Colon (tissue), 2 donors: Measurements from ENCODE around the gene ARNT2.

ENCODE experiments used
- FAIRE-seq: peaks from 2 replicates; lab custom pipeline; 2012; peaks lifted over from hg19 to GRCh38; lab: Jason Lieb, UNC
- donor health status: control.
- donor health status: control.

ARNT2 gene

DNA sequence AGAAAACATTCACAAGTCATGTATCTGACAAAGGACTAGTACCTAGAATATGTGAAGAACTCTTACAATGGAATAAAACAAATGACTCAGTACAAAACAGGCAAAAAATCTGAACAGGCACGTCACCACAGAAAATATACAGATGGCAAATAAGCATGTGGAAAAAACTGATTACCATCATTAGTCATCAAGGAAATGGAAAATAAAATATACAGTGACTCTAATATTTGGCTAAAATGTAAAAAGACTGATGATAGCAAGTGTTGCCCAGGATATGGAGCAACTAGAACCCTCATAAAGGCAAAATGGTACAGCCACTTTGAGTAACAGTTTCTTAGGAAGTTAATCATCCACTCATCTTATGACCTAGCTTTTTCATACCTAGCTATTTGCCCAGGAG is 195.2 kb downstream of the ARNT2 start:
- FAIRE-seq = no peak

DNA sequence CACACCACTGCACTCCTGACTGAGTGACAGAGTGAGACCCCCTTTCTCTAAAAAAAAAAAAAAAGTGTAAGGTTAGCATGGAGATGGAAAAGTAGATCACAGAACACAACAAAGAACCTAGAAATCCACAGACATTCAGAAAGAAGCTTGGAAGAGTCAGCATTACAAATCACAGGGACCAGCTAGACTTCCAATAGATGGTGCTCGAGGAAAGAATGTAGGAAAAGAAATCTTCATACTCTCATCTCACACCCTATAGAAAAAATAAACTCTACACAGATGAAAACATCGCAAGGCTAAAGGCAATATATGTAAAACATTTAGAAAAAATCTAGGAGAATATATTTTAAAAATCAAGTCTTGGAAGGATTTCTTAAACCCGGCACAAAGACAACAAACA is 196.4 kb downstream of the ARNT2 start:
- FAIRE-seq = no peak

DNA sequence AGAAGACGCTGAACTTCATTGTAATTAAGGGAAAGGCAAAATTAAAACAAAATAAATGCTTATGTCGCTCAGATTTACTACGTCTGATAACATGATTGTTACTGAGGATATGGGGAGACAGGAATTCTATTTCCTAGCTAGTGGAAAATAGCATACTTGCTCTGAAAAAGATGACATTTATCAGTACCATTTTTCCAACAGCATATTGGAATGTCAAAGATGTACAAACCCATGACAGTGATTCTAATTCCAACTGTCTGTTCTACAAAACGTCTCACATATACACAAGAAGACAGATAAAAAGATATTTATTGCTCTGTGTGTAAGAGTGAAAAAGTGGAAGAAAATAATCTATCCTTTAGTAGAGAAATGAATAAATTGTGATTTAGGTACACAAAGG is 197.1 kb downstream of the ARNT2 start:
- no peak for FAIRE-seq

DNA sequence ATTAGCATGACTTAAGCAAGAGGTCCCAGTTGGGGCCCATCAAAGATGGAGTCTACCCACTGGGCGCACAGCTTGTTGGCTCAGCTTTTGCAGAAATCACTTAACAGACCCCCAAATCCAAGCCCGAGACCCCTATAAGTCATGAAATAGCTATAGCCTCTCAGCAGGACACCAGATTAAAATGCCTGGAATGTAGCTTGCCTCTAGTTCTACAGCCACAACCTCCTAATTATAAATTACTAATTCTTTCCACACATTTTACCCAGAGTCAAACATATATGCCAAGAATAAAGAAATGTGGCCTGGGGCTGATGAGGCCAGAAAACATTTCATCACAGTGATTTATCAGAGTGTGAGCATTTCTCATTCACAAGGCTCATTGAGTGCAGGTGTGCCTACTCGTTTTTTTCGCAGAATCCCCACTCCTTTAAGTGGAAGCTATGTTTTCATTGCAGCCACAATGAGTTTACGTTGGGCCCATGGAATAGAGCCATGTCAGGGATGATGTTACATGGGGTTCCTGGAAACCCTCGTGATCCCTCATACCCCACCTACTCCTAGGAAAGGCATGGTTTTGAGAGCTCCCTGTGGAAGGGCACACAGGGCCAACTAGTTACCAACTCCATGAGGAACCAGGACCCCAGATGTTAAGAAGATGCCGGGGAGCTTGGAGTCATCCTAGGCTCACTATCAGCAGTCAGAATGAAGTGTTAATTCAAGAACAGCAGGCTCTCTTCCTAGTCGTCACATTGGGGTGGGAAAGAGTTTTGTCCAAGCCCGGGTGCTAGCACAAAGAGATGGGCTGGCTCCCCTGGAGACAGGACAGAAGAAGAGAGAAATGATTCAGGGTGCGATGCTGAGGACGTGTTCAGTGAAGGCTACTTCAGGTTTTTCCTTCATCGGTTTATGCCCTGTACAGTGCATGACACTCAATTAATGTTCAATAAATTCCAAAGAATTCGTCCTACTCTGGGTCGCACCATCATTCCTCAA is 200.7 kb downstream of the ARNT2 start:
- FAIRE-seq = no peak

DNA sequence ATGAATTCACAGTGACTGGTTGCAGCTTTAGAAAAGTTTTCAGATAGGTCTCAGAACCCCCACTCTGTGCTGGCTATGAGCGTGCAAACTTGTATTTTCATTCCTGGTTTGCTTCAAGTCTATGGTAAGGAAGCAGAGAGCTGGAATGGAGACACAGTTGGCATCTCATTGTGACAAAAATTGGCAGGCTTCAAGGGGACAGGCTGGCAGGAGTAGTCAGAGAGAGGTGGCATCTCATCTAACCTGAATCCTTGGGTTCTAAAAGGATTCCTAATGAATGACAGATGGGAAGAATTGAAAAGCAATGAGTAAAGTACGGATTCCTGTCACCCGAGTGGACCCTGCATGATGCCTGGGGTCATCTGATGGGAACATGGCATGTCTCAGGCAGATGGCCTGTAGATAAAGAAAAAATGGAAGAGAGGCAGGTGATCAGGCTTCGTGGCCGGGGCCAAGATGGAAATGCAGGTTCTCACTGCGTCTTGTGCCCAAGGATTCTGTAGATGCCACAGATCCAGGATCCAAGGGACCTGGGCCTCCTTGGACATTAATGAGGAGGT is 201.5 kb downstream of the ARNT2 start:
- FAIRE-seq = no peak

DNA sequence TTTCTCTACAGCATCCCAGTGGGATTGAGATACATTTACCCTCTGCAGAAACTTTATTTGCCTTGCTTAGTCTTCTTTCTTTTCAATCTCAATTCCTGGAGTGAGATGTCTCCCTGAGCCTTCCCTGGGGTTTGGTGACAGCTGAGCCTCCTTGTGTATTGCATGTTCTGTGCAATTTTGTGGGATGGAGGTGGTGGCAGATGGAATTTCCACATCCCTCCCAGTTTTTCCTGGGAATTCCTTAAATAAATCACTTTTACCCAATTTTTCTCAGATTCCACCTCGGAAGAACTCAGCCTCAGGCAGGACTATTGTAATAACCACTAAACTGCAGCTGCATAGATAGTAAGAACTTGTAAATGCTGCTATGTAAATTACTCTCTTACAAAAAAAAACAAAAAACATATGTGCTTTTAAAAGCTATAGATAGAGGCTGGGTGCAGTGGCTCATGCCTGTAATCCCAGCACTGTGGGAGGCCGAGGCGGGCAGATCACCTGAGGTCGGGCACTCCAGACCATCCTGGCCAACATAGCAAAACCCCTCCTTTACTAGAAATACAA is 202.4 kb downstream of the ARNT2 start:
- no peak for FAIRE-seq

DNA sequence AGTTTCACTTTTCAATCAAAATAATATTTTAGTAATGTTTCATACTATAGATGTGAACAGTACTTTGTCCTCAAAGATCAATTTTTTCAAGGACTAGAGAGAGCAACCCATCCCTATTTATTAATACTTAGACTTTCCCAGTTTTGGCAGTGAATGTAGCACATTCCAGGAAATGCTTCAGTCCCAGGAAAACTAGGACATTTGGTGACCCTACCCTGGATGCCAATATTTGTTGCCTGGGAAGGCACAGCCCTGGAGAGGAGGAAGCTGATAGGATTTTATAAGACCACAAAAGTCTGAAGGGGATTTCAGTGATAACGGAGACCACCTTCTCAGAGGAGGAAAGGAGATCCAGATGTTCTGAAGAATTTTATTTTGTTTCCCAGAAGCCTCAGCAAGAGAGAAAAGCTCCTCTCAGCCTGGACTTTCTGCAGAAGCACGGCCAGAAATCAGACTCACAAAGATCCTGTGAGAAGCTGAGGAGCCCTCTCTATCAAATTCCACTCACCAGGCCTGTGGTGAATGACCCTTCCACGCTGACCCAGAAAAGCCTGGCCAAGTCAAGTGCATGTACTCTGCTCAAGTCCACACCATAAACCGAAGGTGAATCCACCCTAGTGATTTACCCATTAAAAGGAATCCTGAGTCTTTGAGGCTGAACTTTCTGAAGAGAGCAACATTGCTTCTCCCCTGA is 203.3 kb downstream of the ARNT2 start:
- FAIRE-seq = no peak

DNA sequence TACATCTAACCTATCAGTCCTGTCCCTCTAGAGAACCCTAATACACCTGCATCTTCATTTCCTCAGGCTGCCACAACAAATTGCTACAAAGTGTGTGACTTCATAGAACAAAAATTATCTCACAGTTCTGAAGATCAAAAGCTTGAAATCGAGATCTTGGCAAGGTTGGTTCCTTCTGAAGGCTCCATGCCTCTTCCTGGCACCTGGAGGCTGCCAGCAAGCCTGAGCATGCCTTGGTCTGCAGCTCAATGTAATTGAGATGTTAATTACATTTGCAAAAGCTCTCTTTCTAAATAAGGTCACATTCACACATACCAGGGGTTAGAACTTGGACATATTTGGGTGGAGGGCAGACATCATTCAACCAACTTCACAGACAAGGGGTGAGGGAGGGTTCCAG is 204.5 kb downstream of the ARNT2 start:
- no peak for FAIRE-seq

DNA sequence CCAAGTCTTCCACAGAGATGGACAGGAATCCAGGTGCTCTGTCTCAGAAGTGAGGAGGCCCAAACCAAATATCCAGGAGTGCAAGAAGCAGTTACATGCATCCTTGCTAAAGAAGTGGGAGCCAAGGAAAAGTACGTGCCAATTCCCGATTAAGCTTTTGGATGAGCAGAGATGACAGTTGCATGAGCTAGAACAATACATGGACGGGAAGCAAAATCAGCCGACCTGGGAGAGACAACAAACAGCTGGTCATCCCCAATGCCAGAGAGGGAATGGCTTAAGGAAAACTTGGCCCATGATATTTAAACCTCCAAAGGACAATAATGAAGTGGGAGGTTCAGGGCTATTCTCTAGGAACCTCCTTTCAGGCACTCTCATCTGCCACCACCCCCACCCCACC is 204.9 kb downstream of the ARNT2 start:
- FAIRE-seq = no peak

DNA sequence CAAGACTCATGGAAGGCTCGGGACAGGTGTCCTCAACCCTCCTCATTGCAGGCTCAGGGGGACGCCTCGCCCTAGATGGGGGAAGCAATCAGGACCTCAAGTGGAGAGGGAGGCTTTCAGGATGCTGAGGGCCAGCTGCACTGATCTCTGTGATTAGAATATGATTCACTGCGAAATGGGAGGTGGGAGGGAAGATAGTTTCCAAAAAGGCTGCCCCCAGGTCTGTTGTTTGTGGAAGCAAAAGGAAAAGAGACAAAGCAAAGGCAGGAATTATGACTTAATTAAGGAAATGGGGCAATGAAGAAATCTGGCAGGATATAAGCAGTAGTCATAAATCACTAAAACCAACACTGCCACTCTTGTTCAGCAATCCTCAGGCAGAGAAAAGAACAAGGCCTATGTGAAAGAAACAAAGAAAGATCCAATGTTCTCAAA is 205.3 kb downstream of the ARNT2 start:
- no peak for FAIRE-seq

DNA sequence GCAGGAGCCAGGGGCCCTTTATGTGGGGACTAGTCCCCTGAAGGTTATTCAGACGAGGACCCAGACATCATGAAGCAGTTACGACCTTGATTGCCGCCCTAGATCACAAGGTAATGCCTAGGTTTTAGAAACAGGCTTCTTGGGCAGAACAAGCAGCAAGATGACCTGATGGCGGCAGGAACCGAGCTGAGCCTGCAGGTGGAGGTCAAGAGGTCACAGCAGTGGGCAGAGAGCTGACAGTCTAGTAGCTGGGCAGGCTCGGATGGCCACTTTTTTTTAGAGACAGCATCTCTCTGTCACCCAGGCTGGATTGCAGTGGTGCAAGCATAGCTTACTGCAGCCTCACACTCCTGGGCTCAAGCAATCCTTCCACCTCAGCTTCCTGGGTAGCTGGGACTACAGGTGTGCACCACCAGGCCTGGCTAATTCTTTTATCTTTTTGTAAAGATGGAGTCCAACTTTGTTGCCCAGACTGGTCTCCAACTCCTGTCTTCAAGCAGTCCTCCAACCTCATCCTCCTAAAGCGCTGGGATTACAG is 207.4 kb downstream of the ARNT2 start:
- FAIRE-seq = no peak

DNA sequence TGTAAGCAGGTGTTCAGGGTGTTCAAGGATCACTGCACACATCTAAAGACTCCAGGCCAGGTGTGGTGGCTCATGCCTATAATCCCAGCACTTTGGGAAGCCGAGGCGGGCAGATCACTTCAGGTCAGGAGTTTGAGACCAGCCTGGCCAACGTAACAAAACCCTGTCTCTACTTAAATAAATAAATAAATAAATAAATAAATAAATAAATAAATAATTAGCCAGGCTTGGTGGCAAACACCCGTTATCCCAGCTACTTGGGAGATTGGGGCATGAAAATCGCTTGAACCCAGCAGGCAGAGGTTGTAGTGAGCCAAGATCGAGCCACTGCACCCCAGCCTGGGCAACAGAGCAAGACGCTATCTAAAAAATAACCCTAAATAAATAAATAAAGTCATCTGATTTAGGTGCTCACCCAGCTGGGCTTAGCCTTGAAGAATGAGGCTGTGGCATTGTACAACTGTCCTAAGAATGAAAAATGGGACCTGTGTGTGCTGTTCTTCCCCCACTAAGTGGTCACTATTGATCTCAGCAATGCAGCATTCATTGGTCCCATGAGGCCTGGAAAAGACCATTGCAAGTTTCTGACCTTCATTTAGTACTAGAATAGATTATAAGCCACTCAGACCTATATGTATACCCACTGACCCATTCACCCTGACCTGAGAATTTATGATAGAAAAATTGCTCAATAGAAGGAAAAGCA is 208.1 kb downstream of the ARNT2 start:
- no peak for FAIRE-seq

DNA sequence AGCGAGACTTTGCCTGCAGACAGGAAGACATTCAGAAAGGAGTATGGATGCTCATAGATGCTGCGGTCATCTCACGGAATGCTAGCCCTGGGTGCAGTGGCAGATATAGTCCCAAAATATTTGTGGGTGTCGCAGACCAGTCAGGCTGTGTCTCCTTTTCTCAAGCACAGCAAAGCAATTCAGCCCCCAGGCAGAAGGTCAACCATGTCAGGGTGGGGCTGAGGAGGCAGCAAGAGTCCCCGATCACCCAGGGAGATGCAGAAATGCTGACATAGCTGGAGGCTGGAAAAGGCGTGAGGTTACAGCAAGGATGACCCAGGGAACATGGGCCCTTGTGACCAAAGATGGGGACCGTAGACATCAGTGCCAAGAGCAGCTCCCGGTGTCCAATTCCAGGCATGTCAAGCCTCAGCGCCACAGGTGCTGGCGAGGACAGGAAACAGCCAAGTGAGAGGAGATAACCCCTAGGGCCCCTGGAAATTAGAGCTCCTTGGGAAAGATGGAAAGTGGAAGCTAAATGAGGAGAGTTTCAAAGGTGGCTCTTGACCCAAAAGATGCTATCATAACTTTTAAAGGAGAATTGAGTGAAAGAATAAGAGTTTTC is 209.7 kb downstream of the ARNT2 start:
- no peak for FAIRE-seq

DNA sequence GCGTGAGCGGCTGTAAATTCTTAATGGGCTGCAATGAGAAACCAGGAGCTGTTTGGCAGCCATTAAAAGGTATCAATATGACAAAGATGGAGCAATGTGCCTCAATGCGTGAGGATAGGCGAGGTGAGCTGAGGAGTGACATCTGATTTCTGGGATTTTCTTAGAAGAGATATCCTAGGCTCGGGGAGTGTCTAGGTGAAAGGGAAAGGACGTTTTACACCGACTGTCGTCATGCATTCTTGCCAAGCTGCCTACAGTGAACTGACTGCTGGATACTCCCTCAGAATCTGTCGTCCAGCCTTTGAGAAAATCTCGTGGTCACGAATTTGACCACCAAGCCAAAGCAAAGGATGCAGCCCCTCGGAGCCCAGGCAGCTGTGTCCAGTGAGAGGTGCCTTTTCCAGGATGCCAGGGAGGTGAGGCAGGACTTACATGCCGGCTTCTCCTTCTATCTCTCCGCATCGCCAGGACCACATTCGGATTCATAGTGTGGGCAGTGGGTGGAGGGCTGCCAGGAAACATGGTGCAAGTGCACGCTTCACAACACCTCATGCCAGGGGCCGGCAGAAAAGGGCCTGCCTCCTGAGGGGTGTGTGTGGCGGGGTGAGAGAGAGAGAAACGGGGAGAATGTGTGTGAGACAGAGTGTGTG is 210.7 kb downstream of the ARNT2 start:
- FAIRE-seq = no peak

DNA sequence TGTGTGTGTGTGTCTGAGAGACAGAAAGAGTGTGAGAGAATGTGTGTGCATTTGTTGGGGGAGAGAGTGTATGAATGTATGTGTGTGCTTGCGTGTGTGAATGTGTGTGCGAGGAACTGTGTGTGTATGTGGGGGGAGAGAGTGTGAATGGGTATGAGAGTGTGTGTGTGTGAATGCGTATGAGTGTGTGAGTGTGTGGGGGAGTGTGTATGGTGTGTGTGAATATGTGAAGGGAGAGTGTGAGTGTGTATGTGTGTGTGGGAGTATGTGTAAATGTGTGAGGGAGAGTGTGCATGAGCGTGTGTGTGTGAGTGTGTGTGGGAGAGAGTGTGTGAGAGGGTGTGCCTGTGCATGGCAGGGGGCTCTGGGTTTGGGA is 211.2 kb downstream of the ARNT2 start:
- no peak for FAIRE-seq

DNA sequence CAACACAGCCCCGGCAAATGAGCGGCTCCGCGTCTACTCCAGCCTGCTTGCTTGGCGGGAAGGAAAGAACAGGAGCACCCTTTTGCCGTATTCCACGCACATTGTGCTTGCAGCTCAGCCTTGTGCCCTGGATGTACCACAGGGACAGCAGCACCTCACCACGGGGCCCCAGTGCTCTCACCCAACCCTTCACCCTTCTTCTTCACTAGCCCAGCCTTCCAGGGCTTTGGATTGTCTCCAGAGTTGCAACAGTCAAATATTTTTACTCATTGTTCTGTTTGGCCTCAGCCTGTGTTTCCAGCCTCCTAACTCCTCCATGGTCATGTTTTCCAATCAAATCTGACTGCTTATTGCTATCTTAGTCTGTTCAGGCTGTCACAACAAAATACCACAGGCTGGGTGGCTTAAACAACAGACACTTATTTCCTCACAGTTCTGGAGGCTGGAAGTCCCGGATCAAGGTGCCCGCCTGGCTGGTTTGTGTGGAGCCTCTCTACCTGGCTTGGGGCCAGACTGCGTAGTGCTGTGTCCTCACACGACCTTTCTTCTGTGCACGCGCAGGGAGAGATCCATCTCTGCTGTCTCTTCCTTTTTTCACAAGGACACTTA is 211.7 kb downstream of the ARNT2 start:
- no peak for FAIRE-seq

DNA sequence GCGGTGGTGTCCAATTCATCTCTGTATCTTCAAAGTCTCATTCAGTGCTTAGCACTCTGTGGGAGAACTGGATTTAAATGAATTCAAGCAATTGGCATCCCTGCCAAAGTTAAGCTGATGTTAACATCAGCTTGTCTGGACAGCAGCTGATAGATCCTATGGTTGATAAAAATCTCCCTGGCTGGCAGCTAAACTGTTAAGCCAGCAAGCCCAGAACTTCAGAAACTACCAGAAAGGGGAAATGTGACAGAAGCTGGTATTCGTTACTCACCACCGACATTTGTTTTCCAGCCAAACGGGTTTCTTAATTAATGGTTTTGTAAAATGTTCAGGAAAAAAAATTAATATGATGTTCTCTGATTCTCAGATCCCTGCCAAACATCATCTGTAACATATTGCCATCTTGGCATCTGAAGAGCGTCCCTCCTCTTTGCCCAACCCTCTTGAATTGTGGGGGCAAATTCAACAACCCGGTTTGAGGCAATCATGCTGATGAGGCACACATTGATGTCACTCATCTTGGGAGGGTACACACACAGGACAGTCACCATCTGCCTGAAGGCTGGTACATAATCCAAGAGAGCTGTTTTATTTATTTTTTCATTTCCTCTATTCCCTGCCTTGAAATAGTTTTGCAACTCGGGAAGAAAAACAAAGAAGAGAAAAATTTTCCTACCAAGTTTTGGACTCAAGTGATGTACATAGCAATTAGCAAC is 214.7 kb downstream of the ARNT2 start:
- FAIRE-seq = no peak

DNA sequence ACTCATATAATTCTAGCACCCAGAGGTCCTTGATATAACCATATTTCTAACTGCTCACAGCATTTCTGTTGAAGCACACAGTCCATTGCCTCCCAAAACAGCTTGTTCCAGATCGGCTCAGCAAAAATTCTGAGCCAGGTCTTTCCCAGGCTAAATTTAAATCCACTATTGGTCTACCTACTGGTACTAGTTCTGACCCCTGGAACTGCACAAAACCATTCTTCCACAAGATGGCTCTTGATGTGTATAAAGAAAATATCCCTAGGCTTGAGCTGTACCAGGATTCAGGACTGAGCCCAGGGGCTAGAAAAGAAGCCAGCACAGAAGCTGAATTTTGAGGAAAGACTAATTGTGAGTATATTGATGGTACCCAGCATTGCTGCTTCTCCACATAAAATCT is 215.5 kb downstream of the ARNT2 start:
- no peak for FAIRE-seq

DNA sequence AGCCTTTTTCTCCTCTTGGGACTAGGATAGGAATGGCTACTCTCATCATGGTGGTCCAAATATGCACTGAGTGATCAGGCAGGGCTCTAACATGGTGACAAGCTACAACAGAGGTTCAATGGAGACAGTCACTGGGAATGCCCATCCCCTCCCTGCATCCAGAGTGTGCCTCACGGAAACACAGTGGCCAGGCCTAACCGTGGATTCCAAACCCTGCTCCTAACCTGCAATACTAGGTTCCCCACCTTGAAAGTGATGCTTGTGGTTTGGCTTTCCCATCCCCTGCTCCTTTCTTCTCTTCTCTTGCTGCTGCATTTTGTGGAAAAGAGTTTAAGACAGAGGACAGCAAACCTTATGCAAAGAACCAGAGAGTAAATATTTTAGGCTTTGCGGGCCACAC is 216.0 kb downstream of the ARNT2 start:
- FAIRE-seq = no peak

DNA sequence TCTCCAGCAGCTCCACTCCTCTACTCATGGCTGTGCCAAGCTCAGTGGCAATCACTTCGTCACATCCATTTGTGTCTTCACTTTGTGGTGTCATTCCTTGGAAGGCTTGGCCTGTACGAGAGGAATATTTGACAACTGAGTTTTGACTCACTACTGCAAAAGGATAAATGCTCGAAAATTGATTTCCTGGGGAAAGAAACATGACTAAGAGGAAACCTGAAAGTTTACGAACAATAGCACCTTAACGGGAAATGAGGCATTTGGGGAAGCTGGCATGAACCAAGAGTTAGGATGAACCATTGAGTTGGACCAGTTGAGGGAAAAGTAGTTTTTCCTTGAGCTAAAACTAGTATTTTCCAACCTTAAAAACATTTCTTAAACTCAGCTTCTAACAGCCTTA is 216.7 kb downstream of the ARNT2 start:
- no peak for FAIRE-seq
